Omental fat pad (tissue), 4 donors: Measurements from ENCODE around the gene PHPT1. TPM values are rescaled to one million over a fixed set of nuclear protein-coding genes. Genes with fewer than 3 reads are reported as not detected.
"Not testable (repeated sequence)": the region's sequence is repeated elsewhere in the genome, so short reads cannot be mapped to it uniquely, and the experiment has no call there.

Source experiments
- ATAC-seq: fragments of 150-250 bp; one replicate; pipeline ENCODE4 v1.9.1; 2016; ENCODE audit warnings: mild to moderate bottlenecking, moderate library complexity; ENCODE audit not compliant: low FRiP score
- DNase-seq: peaks from one replicate; pipeline ENCODE4 v3.0.0-alpha.2; 2019; ENCODE audit warnings: low spot score
- total RNA-seq, 4 donors: library from RNA; depleted of rRNA; stranded (reverse); fragments of >200 nt; gene quantifications; one replicate each; pipeline ENCODE4 v1.1.0, GENCODE V29; 2016
- TF ChIP-seq, protein P1 (sequence below), 3 donors: fragments of 450-650 bp; IDR thresholded peaks; one replicate each; pipeline ENCODE4 v1.5.1; 2016 to 2017; ENCODE audit warnings: antibody characterized with exemption in 3 of 3, mild to moderate bottlenecking in 3 of 3, moderate library complexity in 2 of 3

Gene PHPT1
- total RNA-seq, 4 donors from 2014 or later = 27.1 to 53.9 (median 40.9) TPM

GRCh38 chr9:136840140-136840876 is 8.9 kb upstream of the PHPT1 start:
- DNase-seq (no peak), ATAC-seq (no peak)
- TF ChIP-seq, protein P1, sequence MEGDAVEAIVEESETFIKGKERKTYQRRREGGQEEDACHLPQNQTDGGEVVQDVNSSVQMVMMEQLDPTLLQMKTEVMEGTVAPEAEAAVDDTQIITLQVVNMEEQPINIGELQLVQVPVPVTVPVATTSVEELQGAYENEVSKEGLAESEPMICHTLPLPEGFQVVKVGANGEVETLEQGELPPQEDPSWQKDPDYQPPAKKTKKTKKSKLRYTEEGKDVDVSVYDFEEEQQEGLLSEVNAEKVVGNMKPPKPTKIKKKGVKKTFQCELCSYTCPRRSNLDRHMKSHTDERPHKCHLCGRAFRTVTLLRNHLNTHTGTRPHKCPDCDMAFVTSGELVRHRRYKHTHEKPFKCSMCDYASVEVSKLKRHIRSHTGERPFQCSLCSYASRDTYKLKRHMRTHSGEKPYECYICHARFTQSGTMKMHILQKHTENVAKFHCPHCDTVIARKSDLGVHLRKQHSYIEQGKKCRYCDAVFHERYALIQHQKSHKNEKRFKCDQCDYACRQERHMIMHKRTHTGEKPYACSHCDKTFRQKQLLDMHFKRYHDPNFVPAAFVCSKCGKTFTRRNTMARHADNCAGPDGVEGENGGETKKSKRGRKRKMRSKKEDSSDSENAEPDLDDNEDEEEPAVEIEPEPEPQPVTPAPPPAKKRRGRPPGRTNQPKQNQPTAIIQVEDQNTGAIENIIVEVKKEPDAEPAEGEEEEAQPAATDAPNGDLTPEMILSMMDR (IDR thresholded peaks at IDR 0.05) = no peak

GRCh38 chr9:136840877-136841645 is 8.1 kb upstream of the PHPT1 start:
- ATAC-seq = no peak
- no peak for DNase-seq
- TF ChIP-seq, protein P1 (IDR thresholded peaks at IDR 0.05) = no peak

- DNase-seq, ATAC-seq: not testable (repeated sequence)
- TF ChIP-seq, protein P1 (IDR thresholded peaks at IDR 0.05) = peak in 1 of 3 donors; percentile 28
Observed at GRCh38 chr9:136841646-136842379, 7.4 kb upstream of the PHPT1 start.

GRCh38 chr9:136842380-136842948 is 6.7 kb upstream of the PHPT1 start, which contains the start of gene AJM1:
Gene AJM1 (plus strand): TSS chr9:136842478. CDS start chr9:136844415, 1,937 bp downstream.
- ATAC-seq = peak; percentile 50
- not testable (repeated sequence) for DNase-seq

DNA sequence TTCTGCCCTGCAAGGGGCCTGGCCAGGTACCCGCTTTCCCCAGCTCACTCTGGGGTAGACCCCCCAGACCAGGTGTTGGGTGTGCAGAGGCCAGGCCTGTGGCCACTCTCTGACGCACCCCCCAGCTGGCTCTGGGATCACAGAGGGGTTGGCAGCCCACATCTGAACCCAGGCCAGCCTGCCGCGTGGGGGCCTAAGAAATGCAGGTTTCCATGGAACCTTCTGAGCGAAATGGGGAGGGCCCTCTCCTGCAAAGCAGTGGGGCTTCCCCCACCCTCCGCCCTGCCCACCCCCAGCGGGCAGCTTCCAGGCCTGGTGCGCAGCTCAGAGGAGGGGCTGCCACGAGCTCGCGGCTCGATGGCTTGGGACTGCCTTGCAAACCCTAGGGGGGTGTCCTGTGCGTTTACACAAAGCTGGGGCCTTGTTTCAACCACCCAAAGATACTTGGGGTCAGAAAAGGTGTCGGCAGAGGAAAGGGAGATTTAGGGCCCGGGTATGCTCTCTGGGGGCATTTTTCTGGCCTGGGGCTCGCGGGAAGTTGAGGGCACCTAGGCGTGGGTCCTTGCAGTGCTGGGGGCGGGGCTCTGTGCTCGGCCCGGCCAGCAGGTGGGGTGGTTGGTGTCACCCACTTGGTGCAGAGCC is 5.9 kb upstream of the PHPT1 start:
- not testable (repeated sequence) for ATAC-seq, DNase-seq

GRCh38 chr9:136843801-136844740 is 5.1 kb upstream of the PHPT1 start:
- TF ChIP-seq, protein P1 (IDR thresholded peaks at IDR 0.05) = peak in 1 of 3 donors; percentile 38
- not testable (repeated sequence) for DNase-seq, ATAC-seq
